Measurements from ENCODE around the gene STARD8.

GRCh38 chrX:68755616-68756125 lies 108.2 kb downstream of the STARD8 start:
- no peak for TF ChIP-seq POLR2A (IDR thresholded peaks at IDR 0.05; ENCODE audit: low read depth, low read length)
- no peak for TF ChIP-seq CTCF (IDR thresholded peaks at IDR 0.05; ENCODE audit: extremely low read depth in 1 of 2, insufficient read depth in 1 of 2, low read depth in 1 of 2, low read length in 2 of 2)
- no peak for TF ChIP-seq JUN (IDR thresholded peaks at IDR 0.05; ENCODE audit: borderline replicate concordance, insufficient read depth, insufficient read length, low read depth)
- TF ChIP-seq MAX (IDR thresholded peaks at IDR 0.05; ENCODE audit: insufficient read depth, insufficient read length), result no peak
- TF ChIP-seq EZH2 (IDR thresholded peaks at IDR 0.05; ENCODE audit: borderline replicate concordance, low read depth, low read length, severe bottlenecking), result no peak
- TF ChIP-seq POLR2AphosphoS5 (IDR thresholded peaks at IDR 0.05; ENCODE audit: insufficient read depth, low read depth, low read length), result no peak
- TF ChIP-seq GATA2 (IDR thresholded peaks at IDR 0.05; ENCODE audit: insufficient read depth, insufficient read length, low read depth, low read length), result no peak
